Measurements from ENCODE around the gene UBASH3B. TPM values are rescaled to one million over a fixed set of nuclear protein-coding genes. Genes with fewer than 3 reads are reported as not detected.
A peak's percentile ranks its signal among the peaks of the same experiment; 100 is the strongest.

The UBASH3B gene
- polyA plus RNA-seq, 4 donors, result 0.89 to 2.1 (median 1.0) TPM

GRCh38 chr11:122781378-122782195 lies 126.1 kb downstream of the UBASH3B start:
- Histone ChIP-seq H3K36me3 (ENCODE audit: control insufficient read depth in 3 of 3, insufficient read depth in 2 of 3, low read depth in 1 of 3, low read length in 3 of 3) (no peaks in the 10 kb centered on the region), H3K4me3 (ENCODE audit: low read depth in 1 of 3, low read length in 3 of 3) (no peak overlapping the region), H3K27me3 (ENCODE audit: control insufficient read depth in 3 of 3, insufficient read depth in 3 of 3, low read length in 3 of 3) (peaks cover 0 to 3% (median 0%) of the 10 kb centered on the region in 3 donors), H3K9me3 (ENCODE audit: control insufficient read depth in 2 of 2, insufficient read depth in 1 of 2, low read depth in 1 of 2, low read length in 1 of 2) (no peaks in the 10 kb centered on the region), H3K4me1 (ENCODE audit: control insufficient read depth in 3 of 3, insufficient read depth in 2 of 3, low read depth in 1 of 3, low read length in 2 of 3) (peaks cover 0 to 6% (median 0%) of the 10 kb centered on the region in 3 donors), H3K27ac (ENCODE audit: low read depth in 1 of 3, low read length in 2 of 3) (no peak overlapping the region)
- WGBS, 3 donors, result 21 to 23% (median 22%) methylated on average over 12 of the region's 12 CpGs
- peak; percentile 78 to 85 for DNase-seq
- FAIRE-seq, result no peak

- 88 to 95% (median 91%) methylated on average over 2 of the region's 2 CpGs for WGBS, 3 donors
- FAIRE-seq (no peak), DNase-seq (no peak)
- Histone ChIP-seq H3K27me3 (ENCODE audit: control insufficient read depth in 3 of 3, insufficient read depth in 3 of 3, low read length in 3 of 3) (peaks cover 0 to 3% (median 0%) of the 10 kb centered on the region in 3 donors), H3K27ac (ENCODE audit: low read depth in 1 of 3, low read length in 2 of 3) (no peak overlapping the region), H3K9me3 (ENCODE audit: control insufficient read depth in 2 of 2, insufficient read depth in 1 of 2, low read depth in 1 of 2, low read length in 1 of 2) (no peaks in the 10 kb centered on the region), H3K4me3 (ENCODE audit: low read depth in 1 of 3, low read length in 3 of 3) (no peak overlapping the region), H3K36me3 (ENCODE audit: control insufficient read depth in 3 of 3, insufficient read depth in 2 of 3, low read depth in 1 of 3, low read length in 3 of 3) (no peaks in the 10 kb centered on the region), H3K4me1 (ENCODE audit: control insufficient read depth in 3 of 3, insufficient read depth in 2 of 3, low read depth in 1 of 3, low read length in 2 of 3) (peaks cover 0 to 6% (median 0%) of the 10 kb centered on the region in 3 donors)
Measured at GRCh38 chr11:122782222-122782621, 126.7 kb downstream of the UBASH3B start.

- H3K4me3 ChIP-seq (ENCODE audit: low read depth in 1 of 3, low read length in 3 of 3), result no peak overlapping the region
- H3K27me3 ChIP-seq (ENCODE audit: control insufficient read depth in 3 of 3, insufficient read depth in 3 of 3, low read length in 3 of 3), result peaks cover 0 to 3% (median 0%) of the 10 kb centered on the region in 3 donors
- H3K9me3 ChIP-seq (ENCODE audit: control insufficient read depth in 2 of 2, insufficient read depth in 1 of 2, low read depth in 1 of 2, low read length in 1 of 2), result no peaks in the 10 kb centered on the region
- 29 to 58% (median 55%) methylated on average over 5 of the region's 5 CpGs for WGBS, 3 donors
- peaks cover 0 to 6% (median 0%) of the 10 kb centered on the region in 3 donors for H3K4me1 ChIP-seq (ENCODE audit: control insufficient read depth in 3 of 3, insufficient read depth in 2 of 3, low read depth in 1 of 3, low read length in 2 of 3)
- H3K27ac ChIP-seq (ENCODE audit: low read depth in 1 of 3, low read length in 2 of 3), result peak overlapping the region in 1 of 3 donors; percentile 36
- DNase-seq (no peak), FAIRE-seq (no peak)
- no peaks in the 10 kb centered on the region for H3K36me3 ChIP-seq (ENCODE audit: control insufficient read depth in 3 of 3, insufficient read depth in 2 of 3, low read depth in 1 of 3, low read length in 3 of 3)
Measured at GRCh38 chr11:122784325-122784955, 128.9 kb downstream of the UBASH3B start.

- H3K4me3 ChIP-seq (ENCODE audit: low read depth in 1 of 3, low read length in 3 of 3), result no peak overlapping the region
- no peak overlapping the region for H3K27ac ChIP-seq (ENCODE audit: low read depth in 1 of 3, low read length in 2 of 3)
- no peaks in the 10 kb centered on the region for H3K9me3 ChIP-seq (ENCODE audit: control insufficient read depth in 2 of 2, insufficient read depth in 1 of 2, low read depth in 1 of 2, low read length in 1 of 2)
- DNase-seq (peak in 1 of 2 donors; percentile 29), FAIRE-seq (no peak)
- WGBS, 3 donors, result 19 to 54% (median 47%) methylated on average over 13 of the region's 13 CpGs
- peaks cover 0 to 6% (median 0%) of the 10 kb centered on the region in 3 donors for H3K4me1 ChIP-seq (ENCODE audit: control insufficient read depth in 3 of 3, insufficient read depth in 2 of 3, low read depth in 1 of 3, low read length in 2 of 3)
- peaks cover 0 to 3% (median 0%) of the 10 kb centered on the region in 3 donors for H3K36me3 ChIP-seq (ENCODE audit: control insufficient read depth in 3 of 3, insufficient read depth in 2 of 3, low read depth in 1 of 3, low read length in 3 of 3)
- H3K27me3 ChIP-seq (ENCODE audit: control insufficient read depth in 3 of 3, insufficient read depth in 3 of 3, low read length in 3 of 3), result peaks cover 0 to 3% (median 0%) of the 10 kb centered on the region in 3 donors
Measured at GRCh38 chr11:122785031-122785541, 129.6 kb downstream of the UBASH3B start.

- FAIRE-seq, result no peak
- Histone ChIP-seq H3K4me1 (ENCODE audit: control insufficient read depth in 3 of 3, insufficient read depth in 2 of 3, low read depth in 1 of 3, low read length in 2 of 3) (peaks cover 0 to 6% (median 0%) of the 10 kb centered on the region in 3 donors), H3K27ac (ENCODE audit: low read depth in 1 of 3, low read length in 2 of 3) (no peak overlapping the region), H3K9me3 (ENCODE audit: control insufficient read depth in 2 of 2, insufficient read depth in 1 of 2, low read depth in 1 of 2, low read length in 1 of 2) (no peaks in the 10 kb centered on the region), H3K4me3 (ENCODE audit: low read depth in 1 of 3, low read length in 3 of 3) (no peak overlapping the region), H3K36me3 (ENCODE audit: control insufficient read depth in 3 of 3, insufficient read depth in 2 of 3, low read depth in 1 of 3, low read length in 3 of 3) (peaks cover 0 to 3% (median 0%) of the 10 kb centered on the region in 3 donors), H3K27me3 (ENCODE audit: control insufficient read depth in 3 of 3, insufficient read depth in 3 of 3, low read length in 3 of 3) (peaks cover 0 to 3% (median 0%) of the 10 kb centered on the region in 3 donors)
- DNase-seq, result no peak
- 93 to 95% (median 94%) methylated on average over 7 of the region's 7 CpGs for WGBS, 3 donors
Measured at GRCh38 chr11:122786896-122787295, 131.4 kb downstream of the UBASH3B start.

- Histone ChIP-seq H3K4me3 (ENCODE audit: low read depth in 1 of 3, low read length in 3 of 3) (no peak overlapping the region), H3K27ac (ENCODE audit: low read depth in 1 of 3, low read length in 2 of 3) (no peak overlapping the region), H3K27me3 (ENCODE audit: control insufficient read depth in 3 of 3, insufficient read depth in 3 of 3, low read length in 3 of 3) (no peaks in the 10 kb centered on the region), H3K9me3 (ENCODE audit: control insufficient read depth in 2 of 2, insufficient read depth in 1 of 2, low read depth in 1 of 2, low read length in 1 of 2) (no peaks in the 10 kb centered on the region), H3K4me1 (ENCODE audit: control insufficient read depth in 3 of 3, insufficient read depth in 2 of 3, low read depth in 1 of 3, low read length in 2 of 3) (peaks cover 0 to 6% (median 0%) of the 10 kb centered on the region in 3 donors), H3K36me3 (ENCODE audit: control insufficient read depth in 3 of 3, insufficient read depth in 2 of 3, low read depth in 1 of 3, low read length in 3 of 3) (peaks cover 0 to 3% (median 0%) of the 10 kb centered on the region in 3 donors)
- DNase-seq (no peak), FAIRE-seq (no peak)
- WGBS, 3 donors, result 94 to 95% (median 94%) methylated on average over 10 of the region's 10 CpGs
Measured at GRCh38 chr11:122788781-122789535, 133.4 kb downstream of the UBASH3B start.

GRCh38 chr11:122789907-122790306 lies 134.4 kb downstream of the UBASH3B start:
- DNase-seq (no peak), FAIRE-seq (no peak)
- no peaks in the 10 kb centered on the region for H3K27me3 ChIP-seq (ENCODE audit: control insufficient read depth in 3 of 3, insufficient read depth in 3 of 3, low read length in 3 of 3)
- H3K4me1 ChIP-seq (ENCODE audit: control insufficient read depth in 3 of 3, insufficient read depth in 2 of 3, low read depth in 1 of 3, low read length in 2 of 3), result peaks cover 0 to 1% (median 0%) of the 10 kb centered on the region in 3 donors
- WGBS, 3 donors, result 87 to 95% (median 89%) methylated on average over 3 of the region's 3 CpGs
- no peak overlapping the region for H3K4me3 ChIP-seq (ENCODE audit: low read depth in 1 of 3, low read length in 3 of 3)
- peaks cover 0 to 3% (median 0%) of the 10 kb centered on the region in 3 donors for H3K36me3 ChIP-seq (ENCODE audit: control insufficient read depth in 3 of 3, insufficient read depth in 2 of 3, low read depth in 1 of 3, low read length in 3 of 3)
- no peak overlapping the region for H3K27ac ChIP-seq (ENCODE audit: low read depth in 1 of 3, low read length in 2 of 3)
- H3K9me3 ChIP-seq (ENCODE audit: control insufficient read depth in 2 of 2, insufficient read depth in 1 of 2, low read depth in 1 of 2, low read length in 1 of 2), result no peaks in the 10 kb centered on the region

GRCh38 chr11:122791411-122791810 lies 135.9 kb downstream of the UBASH3B start:
- Histone ChIP-seq H3K9me3 (ENCODE audit: control insufficient read depth in 2 of 2, insufficient read depth in 1 of 2, low read depth in 1 of 2, low read length in 1 of 2) (no peaks in the 10 kb centered on the region), H3K27me3 (ENCODE audit: control insufficient read depth in 3 of 3, insufficient read depth in 3 of 3, low read length in 3 of 3) (no peaks in the 10 kb centered on the region), H3K27ac (ENCODE audit: low read depth in 1 of 3, low read length in 2 of 3) (no peak overlapping the region), H3K4me1 (ENCODE audit: control insufficient read depth in 3 of 3, insufficient read depth in 2 of 3, low read depth in 1 of 3, low read length in 2 of 3) (no peaks in the 10 kb centered on the region), H3K4me3 (ENCODE audit: low read depth in 1 of 3, low read length in 3 of 3) (no peak overlapping the region), H3K36me3 (ENCODE audit: control insufficient read depth in 3 of 3, insufficient read depth in 2 of 3, low read depth in 1 of 3, low read length in 3 of 3) (peaks cover 0 to 3% (median 0%) of the 10 kb centered on the region in 3 donors)
- FAIRE-seq, result no peak
- no peak for DNase-seq
- WGBS, 3 donors, result 95 to 100% (median 98%) methylated on average over 2 of the region's 2 CpGs
